Effector memory CD4-positive, alpha-beta T cell (primary cell): Measurements from ENCODE around the gene TTBK1.

ENCODE experiments used
- DNase-seq, 3 donors: peaks; one replicate each; pipeline ENCODE4 v3.0.0-alpha.2; 2020
- H3K27ac ChIP-seq: 2 replicates; pipeline ENCODE4 v1.7.0; 2013; ENCODE audit warnings: mild to moderate bottlenecking, low read length, moderate library complexity; ENCODE audit not compliant: insufficient read depth, poor library complexity, severe bottlenecking
- H3K27me3 ChIP-seq: replicated peaks from 2 replicates; pipeline ENCODE4 v1.7.0; 2013; ENCODE audit warnings: mild to moderate bottlenecking, low read length; ENCODE audit not compliant: insufficient read depth, control insufficient read depth, poor library complexity, severe bottlenecking
- H3K36me3 ChIP-seq: 2 replicates; pipeline ENCODE4 v1.7.0; 2013; ENCODE audit warnings: mild to moderate bottlenecking, low read length, moderate library complexity; ENCODE audit not compliant: control insufficient read depth, insufficient read depth
- H3K4me1 ChIP-seq: 2 replicates; pipeline ENCODE4 v1.7.0; 2013; ENCODE audit warnings: low read length, mild to moderate bottlenecking; ENCODE audit not compliant: control insufficient read depth, insufficient read depth, poor library complexity, severe bottlenecking
- H3K4me3 ChIP-seq: 2 replicates; pipeline ENCODE4 v1.7.0; 2013; ENCODE audit warnings: low read length, low read depth, mild to moderate bottlenecking; ENCODE audit not compliant: insufficient read depth, poor library complexity, severe bottlenecking
- H3K9me3 ChIP-seq: 2 replicates; pipeline ENCODE4 v1.7.0; 2013; ENCODE audit warnings: mild to moderate bottlenecking, low read length, moderate library complexity; ENCODE audit not compliant: control insufficient read depth

TTBK1 gene

DNA sequence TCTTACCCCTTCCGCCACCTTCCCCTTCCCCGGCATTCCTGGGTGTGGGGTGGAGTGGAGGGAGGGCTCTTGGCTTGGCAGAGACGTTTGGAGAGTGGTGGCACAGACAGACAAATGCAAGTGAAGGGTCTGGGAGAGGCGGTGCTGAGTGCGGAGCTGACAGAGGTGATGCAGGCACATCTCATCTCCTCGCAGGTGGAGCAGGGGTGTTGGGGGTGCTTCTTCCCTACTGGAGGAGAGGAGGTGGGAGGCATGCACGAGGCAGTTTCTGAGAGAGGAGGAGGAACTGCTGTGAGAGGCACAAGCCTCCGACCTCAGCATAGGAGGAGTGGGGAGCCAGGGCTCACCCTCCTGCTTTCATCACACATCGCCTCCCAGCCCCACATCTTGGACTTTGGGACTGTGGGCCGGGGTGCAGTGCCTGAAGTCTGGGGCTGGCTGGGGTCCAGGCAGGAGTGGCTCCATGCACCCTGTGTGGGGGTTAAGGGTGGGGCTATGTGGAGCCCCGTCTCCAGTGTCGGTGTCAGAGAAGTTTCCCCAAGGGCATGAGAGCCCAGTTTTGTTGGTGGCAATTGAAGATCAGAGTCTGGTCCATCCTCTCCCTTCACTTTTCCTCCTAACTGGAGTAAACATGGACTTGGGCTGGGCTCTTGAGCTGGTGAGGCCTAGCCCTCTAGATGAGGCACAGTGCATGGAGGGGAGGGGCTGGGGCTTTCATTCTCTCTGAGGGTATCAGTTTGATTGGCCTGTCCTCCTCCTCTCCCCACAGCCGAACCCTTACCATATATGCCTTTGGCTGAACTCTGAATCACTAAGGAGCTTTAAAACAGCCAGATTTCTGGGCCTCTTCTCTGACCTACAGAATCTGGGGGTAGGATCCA lies 34.6 kb downstream of the TTBK1 start:
- Histone ChIP-seq H3K27ac (no peak overlapping the region), H3K27me3 (peaks cover 7% of the 10 kb centered on the region), H3K4me1 (peaks cover 19% of the 10 kb centered on the region), H3K4me3 (no peak overlapping the region), H3K36me3 (no peaks in the 10 kb centered on the region), H3K9me3 (no peaks in the 10 kb centered on the region)
- DNase-seq = no peak

DNA sequence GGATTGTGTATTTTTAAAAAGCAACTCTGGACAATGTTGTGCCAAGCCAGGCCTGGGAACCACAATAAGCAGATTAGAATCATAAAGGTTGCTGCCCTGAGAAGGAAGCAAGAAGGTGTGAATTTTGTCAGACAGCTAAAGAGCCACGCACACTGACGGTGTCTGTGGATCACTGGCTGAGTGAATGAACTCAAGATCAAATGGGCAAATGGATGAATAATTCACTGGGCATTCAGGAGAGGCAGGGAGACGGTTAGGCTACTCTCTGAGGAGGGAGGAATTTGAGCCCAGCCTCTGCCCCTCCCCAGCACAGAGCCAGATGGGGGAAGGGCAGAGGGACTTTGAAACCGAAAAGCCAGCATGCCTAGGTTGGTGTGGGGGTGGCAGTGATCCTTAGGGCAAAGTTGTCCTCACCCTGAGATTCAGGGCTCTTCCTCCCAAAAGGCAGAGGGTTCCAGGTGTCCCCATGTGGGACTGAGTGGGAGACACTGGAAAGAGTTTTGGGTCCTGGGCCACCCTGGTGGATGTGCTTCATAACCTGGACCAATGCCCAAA lies 35.3 kb downstream of the TTBK1 start:
- Histone ChIP-seq H3K9me3 (no peaks in the 10 kb centered on the region), H3K4me1 (peaks cover 19% of the 10 kb centered on the region), H3K36me3 (no peaks in the 10 kb centered on the region), H3K4me3 (no peak overlapping the region), H3K27me3 (peaks cover 7% of the 10 kb centered on the region), H3K27ac (no peak overlapping the region)
- no peak for DNase-seq

DNA sequence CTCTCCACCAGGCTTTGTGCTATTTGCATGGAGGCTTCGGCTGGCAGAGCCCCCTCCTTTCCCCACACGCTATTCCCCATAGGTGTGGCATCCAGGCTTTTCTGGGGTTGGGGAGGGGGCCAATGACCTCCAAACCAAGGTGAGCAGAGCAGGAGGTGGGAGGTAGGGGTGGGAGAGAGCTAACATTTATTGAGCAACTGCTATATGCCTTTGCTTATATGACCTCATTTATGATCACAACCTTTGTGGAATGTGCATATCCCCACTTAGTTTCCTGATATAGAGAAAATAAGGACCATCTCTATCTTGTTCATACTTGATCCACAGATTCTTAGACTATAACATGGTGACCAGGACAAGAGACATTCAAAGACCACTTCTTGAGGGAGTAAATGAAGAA lies 37.0 kb downstream of the TTBK1 start:
- no peak overlapping the region for H3K4me3 ChIP-seq
- no peaks in the 10 kb centered on the region for H3K36me3 ChIP-seq
- peaks cover 12% of the 10 kb centered on the region for H3K4me1 ChIP-seq
- H3K27me3 ChIP-seq = peaks cover 7% of the 10 kb centered on the region
- H3K27ac ChIP-seq = no peak overlapping the region
- H3K9me3 ChIP-seq = no peaks in the 10 kb centered on the region
- no peak for DNase-seq

DNA sequence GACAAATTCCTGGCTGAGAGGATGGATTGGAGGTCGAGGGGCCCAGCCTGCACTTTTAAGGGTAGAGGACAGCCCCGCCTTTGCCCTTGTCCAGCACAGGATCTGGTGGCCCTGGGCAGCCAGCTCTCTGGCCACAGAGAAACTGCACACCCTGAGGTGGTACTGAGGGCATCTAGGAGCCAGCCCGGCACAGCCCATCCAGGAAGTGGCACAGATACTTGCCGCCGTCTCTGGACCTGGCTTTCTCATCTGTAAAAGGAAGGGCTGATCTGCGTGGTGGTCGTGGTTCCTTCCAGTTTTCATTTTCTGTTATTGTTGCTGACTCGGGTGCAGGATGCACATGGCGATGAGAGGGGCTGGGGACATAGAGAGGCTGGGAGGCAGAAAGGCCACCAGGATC lies 38.8 kb downstream of the TTBK1 start:
- H3K4me1 ChIP-seq = no peaks in the 10 kb centered on the region
- no peaks in the 10 kb centered on the region for H3K27me3 ChIP-seq
- H3K9me3 ChIP-seq = no peaks in the 10 kb centered on the region

DNA sequence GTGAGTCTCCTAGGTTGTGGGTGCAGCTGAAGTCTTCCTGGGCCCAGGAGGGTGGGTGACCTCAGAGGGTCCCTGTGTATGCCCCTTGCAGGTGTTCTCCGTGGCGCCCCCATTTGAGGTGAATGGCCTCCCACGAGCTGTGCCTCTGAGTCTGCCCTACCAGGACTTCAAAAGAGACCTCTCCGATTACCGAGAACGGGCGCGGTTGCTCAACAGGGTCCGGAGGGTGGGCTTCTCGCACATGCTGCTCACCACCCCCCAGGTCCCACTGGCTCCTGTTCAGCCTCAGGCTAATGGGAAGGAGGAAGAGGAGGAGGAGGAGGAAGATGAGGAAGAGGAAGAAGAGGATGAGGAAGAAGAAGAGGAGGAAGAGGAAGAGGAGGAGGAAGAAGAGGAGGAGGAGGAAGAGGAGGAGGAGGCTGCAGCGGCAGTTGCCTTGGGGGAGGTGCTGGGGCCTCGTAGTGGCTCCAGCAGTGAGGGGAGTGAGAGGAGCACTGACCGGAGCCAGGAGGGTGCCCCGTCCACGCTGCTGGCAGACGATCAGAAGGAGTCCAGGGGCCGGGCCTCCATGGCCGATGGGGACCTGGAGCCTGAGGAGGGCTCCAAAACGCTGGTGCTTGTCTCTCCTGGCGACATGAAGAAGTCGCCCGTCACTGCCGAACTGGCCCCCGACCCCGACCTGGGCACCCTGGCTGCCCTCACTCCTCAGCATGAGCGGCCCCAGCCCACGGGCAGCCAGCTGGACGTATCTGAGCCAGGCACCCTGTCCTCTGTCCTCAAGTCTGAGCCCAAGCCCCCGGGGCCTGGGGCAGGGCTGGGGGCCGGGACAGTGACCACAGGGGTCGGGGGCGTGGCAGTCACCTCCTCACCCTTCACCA lies 39.6 kb downstream of the TTBK1 start:
- DNase-seq = no peak
- Histone ChIP-seq H3K4me3 (no peak overlapping the region), H3K36me3 (no peaks in the 10 kb centered on the region), H3K9me3 (no peaks in the 10 kb centered on the region), H3K27ac (no peak overlapping the region), H3K4me1 (no peaks in the 10 kb centered on the region), H3K27me3 (no peaks in the 10 kb centered on the region)

More for the DNA sequence above, 38.8 kb downstream of the TTBK1 start:
- Histone ChIP-seq H3K4me3 (no peak overlapping the region), H3K27ac (no peak overlapping the region), H3K36me3 (no peaks in the 10 kb centered on the region)
- DNase-seq = no peak

DNA sequence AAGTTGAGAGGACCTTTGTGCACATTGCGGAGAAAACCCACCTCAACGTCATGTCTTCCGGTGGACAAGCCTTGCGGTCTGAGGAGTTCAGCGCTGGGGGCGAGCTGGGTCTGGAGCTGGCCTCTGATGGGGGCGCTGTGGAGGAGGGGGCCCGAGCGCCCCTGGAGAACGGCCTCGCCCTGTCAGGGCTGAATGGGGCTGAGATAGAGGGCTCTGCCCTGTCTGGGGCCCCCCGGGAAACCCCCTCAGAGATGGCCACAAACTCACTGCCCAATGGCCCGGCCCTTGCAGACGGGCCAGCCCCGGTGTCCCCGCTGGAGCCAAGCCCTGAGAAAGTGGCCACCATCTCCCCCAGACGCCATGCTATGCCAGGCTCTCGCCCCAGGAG lies 40.2 kb downstream of the TTBK1 start:
- H3K27ac ChIP-seq = no peak overlapping the region
- H3K4me3 ChIP-seq = no peak overlapping the region
- DNase-seq = no peak
- no peaks in the 10 kb centered on the region for H3K36me3 ChIP-seq
- no peaks in the 10 kb centered on the region for H3K27me3 ChIP-seq
- no peaks in the 10 kb centered on the region for H3K4me1 ChIP-seq
- no peaks in the 10 kb centered on the region for H3K9me3 ChIP-seq

DNA sequence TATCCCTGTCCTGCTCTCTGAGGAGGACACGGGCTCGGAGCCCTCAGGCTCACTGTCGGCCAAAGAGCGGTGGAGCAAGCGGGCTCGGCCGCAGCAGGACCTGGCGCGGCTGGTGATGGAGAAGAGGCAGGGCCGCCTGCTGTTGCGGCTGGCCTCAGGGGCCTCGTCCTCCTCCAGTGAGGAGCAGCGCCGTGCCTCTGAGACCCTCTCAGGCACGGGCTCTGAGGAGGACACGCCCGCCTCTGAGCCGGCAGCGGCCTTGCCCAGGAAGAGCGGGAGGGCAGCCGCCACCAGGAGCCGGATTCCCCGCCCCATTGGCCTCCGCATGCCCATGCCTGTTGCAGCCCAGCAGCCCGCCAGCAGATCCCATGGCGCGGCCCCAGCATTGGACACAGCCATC lies 40.6 kb downstream of the TTBK1 start:
- Histone ChIP-seq H3K9me3 (no peaks in the 10 kb centered on the region), H3K4me3 (no peak overlapping the region), H3K36me3 (no peaks in the 10 kb centered on the region), H3K27ac (no peak overlapping the region), H3K27me3 (no peaks in the 10 kb centered on the region), H3K4me1 (no peaks in the 10 kb centered on the region)
- no peak for DNase-seq

DNA sequence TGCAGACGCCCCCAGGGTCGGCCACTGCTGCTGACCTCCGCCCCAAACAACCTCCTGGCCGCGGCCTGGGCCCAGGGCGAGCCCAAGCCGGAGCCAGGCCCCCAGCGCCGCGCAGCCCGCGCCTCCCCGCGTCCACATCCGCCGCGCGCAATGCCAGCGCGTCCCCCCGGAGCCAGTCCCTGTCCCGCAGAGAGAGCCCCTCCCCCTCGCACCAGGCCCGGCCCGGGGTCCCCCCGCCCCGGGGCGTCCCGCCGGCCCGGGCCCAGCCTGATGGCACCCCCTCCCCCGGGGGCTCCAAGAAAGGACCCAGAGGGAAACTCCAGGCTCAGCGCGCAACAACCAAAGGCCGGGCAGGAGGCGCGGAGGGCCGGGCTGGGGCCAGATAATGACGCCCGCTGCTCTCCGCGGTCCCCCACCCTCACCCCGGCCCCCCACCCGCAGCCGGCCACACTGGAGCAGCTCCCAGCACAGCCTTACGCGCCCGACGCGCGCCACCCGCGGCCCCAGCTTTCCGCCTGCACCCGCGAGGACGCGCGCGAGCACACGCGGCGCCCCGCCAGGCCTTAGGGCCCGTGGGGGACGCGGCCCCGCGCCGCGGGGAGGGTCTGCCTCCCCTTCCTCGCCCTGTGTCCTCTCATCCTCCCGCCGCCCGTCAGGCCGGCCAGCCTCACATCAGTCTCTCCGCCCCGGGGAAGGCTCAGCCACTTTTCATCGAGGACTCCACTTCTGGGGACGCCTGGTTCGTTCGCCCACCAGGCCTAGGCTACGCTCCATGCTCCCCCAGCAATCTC lies 41.9 kb downstream of the TTBK1 start:
- Histone ChIP-seq H3K36me3 (no peaks in the 10 kb centered on the region), H3K9me3 (no peaks in the 10 kb centered on the region), H3K4me1 (no peaks in the 10 kb centered on the region), H3K27ac (no peak overlapping the region), H3K4me3 (no peak overlapping the region), H3K27me3 (no peaks in the 10 kb centered on the region)
- DNase-seq = no peak

DNA sequence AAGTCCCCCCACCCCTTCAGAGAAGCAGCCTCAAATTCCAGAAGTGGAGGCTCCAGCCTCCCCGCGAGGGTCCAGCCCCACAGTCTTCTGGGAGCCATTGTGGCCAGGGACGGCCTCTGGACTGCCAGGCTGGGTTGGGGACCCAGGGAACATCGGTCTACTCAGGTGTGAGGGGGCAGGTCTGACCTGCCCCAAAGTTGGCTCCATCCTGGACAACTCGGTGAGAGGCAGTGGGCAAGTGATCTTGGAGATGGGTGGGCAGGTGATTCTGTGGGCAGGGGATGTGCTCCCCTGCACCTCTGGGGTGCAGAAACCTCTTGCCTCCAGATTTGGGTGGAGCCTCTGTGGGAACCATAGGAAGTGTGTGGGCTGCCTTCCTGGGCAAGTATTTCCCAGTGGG lies 42.6 kb downstream of the TTBK1 start:
- Histone ChIP-seq H3K4me3 (no peak overlapping the region), H3K27me3 (no peaks in the 10 kb centered on the region), H3K4me1 (no peaks in the 10 kb centered on the region), H3K9me3 (no peaks in the 10 kb centered on the region), H3K27ac (no peak overlapping the region), H3K36me3 (no peaks in the 10 kb centered on the region)
- DNase-seq = no peak
